ENCODE measurements around the gene GIPC3.
"Not testable (repeated sequence)": the region's sequence is repeated elsewhere in the genome, so short reads cannot be mapped to it uniquely, and the experiment has no call there.

GIPC3 gene

DNA sequence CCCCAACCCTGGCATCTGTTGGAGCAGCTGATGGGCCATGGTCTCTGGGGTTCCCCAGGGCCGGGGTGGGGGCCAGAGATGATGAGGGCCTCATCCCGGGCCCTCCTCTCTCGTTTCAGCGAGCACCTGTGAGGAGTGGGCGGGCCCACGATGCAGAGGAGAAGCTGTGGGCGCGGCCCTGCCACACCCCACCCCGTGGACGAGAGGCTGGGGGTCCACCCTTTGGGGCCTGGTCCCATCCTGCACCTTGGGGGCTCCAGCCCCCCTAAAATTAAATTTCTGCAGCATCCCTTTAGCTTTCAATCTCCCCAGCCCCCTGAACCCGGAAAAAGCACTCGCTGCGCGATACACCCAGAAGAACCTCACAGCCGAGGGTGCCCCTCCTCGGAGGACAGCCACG, 6.9 kb upstream of the GIPC3 start:
- DNase-seq: no peak

DNA sequence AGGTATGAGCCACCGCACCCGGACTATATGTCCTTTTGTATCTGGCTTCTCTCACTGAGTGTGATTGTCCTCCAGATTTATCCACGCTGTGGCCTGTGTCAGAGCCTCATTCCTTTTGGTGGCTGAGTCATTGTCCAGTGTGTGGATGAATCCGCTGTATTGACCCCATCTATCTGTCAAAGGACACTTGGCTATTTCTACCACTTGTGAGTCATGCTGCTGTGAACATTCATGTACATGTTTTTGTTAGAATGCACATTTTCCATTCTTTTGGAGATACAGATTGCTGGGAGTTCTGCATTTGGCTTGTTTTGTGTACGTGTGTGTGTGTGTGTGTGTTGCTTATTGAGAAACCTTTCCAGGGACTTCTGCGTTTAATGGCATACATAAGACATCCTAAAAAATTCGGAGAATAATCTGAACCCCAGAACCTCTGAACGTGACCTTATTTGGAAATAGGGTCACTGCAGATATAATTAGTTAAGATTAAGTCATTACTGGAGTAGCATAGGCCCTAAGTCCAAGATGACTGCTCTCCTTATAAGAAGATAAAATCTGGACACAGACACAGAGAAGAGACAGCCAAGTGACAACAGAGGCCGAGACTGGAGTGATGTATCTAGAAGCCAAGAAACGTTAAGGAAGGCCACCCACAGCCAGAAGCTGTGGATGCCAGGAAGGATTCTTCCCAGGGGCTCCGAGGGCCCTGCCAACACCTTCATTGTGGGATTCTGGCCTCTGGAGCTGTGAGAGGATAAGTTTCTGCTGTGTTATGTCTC, 4.9 kb upstream of the GIPC3 start:
- no peak for DNase-seq

GRCh38 chr19:3581792-3582191, 3.5 kb upstream of the GIPC3 start:
- not testable (repeated sequence) for DNase-seq

- not testable (repeated sequence) for DNase-seq
These were observed 1.1 kb upstream of the GIPC3 start for GRCh38 chr19:3584036-3584802.

GRCh38 chr19:3586127-3586626, 899 bp downstream of the GIPC3 start:
- no peak for DNase-seq

GRCh38 chr19:3586707-3587346, 1.5 kb downstream of the GIPC3 start:
- no peak for DNase-seq

DNA sequence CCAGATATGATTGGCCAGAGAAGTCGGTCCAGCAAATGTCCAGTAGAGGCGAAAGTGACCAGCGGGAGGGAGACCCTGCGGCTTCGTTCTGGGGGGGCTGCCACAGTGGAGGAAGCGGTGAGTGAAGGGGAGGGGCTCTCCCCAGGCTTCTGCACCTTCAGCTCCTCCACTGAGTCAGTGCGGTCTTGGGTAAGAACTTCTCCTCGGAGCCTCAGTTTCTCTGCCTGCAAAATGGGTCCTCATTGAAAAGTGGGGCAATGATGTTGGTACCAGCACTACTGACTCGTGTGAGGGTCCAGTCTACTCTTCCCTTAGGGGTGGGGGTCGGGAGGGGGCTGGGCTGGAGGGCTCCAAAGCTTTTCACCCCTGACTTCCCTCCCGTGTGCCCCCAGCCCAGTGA, 4.2 kb downstream of the GIPC3 start:
- no peak for DNase-seq

DNA sequence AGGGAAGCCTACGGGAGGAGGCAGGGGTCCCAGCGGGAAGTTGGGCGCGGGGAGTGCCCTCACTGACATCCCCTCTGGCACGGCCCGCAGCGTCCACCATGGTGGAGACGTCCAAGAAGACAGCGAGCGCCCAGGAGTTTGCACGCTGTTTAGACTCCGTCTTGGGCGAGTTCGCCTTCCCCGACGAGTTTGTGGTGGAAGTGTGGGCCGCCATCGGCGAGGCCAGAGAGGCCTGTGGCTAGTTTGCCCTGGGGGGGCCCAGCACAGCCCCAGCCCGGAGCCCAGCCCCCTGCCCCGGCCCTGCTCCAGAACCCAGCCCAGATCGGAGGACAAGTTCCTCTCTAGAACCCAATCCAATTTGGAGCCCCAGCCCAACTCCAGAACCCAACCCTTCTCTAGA, 4.7 kb downstream of the GIPC3 start:
- no peak for DNase-seq

GRCh38 chr19:3590991-3591659, 5.8 kb downstream of the GIPC3 start:
- DNase-seq: no peak

DNA sequence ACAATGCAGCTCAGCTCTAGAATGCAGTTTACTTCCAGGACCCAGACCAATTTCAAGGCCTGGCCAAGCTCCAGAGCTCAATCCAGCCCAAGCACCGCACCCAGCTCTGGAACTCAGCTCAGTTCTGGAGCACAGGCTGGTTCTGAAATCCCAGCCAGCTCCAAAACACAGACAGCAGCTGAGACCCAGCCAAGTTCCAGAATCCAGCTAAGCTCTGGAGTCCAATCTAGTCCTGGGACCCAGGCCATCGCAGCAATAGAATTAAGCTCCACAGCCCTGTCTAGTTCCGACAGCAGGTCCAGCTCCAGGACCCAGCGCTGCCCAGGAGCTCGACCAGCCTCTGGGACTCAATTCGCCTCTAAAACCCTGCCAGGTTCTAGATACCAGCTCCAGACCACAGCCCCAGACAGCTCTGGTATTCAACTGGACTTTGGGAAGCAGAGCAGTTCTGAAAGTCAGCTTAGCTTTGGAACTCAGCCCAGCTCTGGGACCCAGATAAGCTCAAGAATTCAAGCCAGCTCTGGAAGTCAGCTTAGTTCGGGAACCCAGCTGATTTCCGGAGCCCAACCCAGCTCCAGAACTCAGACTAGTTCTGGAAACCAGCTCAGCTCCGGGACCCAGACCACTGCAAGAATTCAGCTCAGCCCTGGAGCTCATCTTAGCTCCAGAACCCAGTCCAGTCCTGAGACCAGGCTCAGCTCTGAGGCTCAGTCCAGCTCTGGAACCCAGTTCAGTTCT, 6.8 kb downstream of the GIPC3 start:
- no peak for DNase-seq

GRCh38 chr19:3593156-3593555, 7.9 kb downstream of the GIPC3 start:
- no peak for DNase-seq

DNA sequence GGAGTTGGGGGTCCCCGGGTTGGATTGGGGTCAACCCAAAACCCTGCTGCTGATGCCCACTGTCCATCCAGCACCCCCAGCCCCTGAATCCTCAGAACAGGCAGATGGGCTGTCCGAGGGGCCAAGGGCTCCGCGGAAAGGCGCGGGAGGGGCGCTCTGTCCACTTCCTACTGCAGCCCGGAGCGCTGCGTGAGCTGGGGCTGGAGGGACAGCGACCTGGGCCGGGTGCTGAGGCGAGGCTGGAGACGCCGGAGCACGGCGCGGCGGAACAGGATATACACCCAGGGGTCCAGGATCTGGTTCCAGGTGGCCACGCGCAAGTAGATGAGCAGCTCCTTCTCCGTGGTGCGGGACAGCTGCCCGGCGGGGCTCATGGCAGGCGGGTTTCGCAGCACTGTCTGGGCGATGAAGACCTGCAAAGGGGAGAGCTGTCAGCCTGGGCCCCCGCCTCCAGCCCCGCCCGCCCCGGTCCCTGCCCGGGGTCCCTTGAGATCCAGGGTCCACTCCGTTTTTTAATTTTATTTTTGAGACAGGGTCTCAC, 10.3 kb downstream of the GIPC3 start:
- no peak for DNase-seq

DNA sequence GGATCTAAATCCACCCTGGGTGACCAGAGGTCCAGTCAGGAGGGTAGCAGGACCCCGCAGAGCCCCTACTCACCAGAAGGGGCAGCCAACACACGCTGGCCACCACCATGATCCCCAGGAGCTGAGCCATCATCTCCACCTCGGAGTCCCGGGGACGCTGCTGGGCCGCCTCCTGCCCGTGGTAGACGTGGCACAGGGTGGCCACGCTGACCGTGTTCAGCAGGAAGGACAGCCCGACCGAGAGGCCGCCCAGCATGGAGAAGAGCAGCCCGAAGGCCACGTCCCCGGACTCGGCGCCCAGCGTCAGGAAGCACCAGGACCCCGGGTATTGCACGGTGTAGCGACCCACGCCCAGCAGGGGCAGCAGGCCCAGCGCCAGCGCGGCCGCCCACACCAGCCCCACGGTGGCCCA, 14.5 kb downstream of the GIPC3 start:
- DNase-seq: no peak

DNA sequence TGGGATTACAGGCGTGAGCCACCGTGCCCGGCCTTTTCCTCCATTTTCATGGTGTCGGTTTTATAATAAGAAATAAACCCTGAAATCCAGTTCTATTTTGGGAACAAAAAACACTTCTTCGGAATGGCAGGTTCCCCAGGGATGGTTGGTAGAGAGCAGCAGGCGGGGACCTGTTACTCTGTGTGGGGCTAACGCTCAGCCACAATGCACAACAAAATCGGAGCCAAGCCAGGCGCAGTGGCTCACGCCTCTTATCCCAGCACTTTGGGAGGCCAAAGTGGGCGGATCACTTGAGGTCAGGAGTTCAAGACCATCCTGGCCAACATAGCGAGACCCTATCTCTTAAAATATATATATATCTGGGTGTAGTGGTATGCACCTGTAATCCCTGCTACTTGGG, 15.7 kb downstream of the GIPC3 start:
- DNase-seq: no peak

DNA sequence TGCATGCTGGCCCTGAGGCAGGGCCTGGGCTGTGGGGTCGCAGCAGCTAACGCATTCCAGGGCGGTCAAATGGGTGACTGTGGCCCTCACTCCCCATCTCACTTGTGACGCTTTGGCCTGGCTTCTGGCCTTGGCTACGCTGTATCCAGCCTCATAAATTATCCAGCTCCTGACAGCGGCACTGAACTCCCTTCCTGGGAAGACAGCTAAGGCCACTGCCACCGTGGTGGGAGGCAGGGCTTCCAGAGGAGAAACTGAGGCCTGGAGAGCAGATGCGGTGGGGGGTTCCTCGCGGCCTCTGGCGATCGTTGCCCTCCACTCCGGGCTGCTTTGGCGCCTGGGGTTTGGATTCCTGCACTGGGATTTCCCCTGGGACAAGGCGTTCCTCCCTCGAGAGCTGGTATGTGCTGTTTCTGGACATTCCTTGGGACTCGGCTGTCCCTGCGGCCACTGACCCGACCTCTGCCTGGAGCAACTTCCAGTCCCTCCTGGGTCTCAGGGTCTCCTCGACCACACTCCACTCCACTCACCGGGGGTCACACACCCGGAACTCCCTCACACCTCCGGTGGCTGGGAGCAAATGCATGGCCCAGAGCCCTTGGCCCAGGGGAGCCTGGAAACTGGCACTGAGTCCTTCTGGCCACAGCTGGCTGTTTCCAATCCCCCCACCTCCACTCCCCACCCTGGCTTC, 18.0 kb downstream of the GIPC3 start:
- no peak for DNase-seq

DNA sequence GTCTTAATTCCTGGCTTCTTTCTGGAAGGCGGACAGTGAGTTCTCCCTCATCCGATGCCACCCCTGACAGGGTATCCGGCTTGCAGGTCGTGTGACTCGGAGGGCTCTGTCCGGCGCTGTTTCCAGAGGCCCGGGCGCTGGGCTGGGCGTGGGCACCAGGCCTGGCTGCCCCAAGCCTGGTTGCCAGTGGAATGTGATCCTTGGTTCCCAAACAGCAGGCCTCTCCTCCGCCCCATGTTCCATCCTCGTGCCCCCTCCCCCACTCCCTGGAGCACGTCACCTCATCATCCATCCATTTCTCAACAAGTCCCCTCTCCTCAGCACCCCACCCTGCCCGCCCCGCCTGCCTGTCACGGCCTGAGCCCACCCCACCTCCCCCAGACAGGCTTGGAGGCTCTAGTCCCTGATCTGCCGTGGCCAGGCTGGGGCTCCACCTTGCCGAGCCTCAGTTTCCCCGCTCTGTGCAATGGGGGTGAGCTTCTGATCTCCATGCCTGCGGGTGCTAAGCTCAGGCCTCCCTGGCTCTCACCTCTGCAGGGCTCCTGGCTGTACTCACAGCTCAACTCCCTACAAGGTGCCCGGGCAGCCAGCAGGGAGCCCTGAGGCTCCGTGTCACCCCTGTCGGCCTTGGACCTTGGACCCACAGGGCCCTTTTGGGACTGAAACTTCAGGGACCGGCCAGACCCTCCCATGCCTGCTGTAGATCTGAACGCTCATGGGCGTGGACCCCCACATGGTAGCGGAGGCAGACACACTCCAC, 19.1 kb downstream of the GIPC3 start:
- no peak for DNase-seq

- no peak for DNase-seq
These were observed 19.7 kb downstream of the GIPC3 start for GRCh38 chr19:3604987-3605343.

DNA sequence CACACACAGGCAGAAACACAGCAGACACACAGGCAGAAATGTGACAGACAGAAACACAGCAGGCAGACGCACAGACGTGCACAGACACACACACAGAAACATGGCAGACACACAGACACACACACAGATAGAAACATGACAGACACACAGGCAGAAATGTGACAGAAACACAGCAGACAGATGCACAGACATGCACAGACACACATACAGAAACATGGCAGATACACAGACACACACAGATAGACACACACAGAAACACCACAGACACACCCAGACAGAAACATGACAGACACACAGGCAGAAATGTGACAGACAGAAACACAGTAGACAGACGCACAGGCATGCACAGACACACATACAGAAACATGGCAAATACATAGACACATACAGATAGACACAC, 20.1 kb downstream of the GIPC3 start:
- DNase-seq: no peak

- no peak for DNase-seq
These were observed 20.5 kb downstream of the GIPC3 start for GRCh38 chr19:3605770-3606169.

GRCh38 chr19:3606174-3606689, 21.0 kb downstream of the GIPC3 start:
- DNase-seq: no peak
